ES-I3 (cell line): ENCODE measurements around the gene BSDC1.
A peak's percentile ranks its signal among the peaks of the same experiment; 100 is the strongest.

Experiments used
- H3K36me3 ChIP-seq: 2 replicates; pipeline ENCODE4 v1.6.1; 2013; ENCODE audit warnings: mild to moderate bottlenecking, low read length, control low read depth, moderate library complexity; ENCODE audit not compliant: insufficient read depth
- H3K4me1 ChIP-seq: 2 replicates; pipeline ENCODE4 v1.6.1; 2013; ENCODE audit warnings: mild to moderate bottlenecking, control low read depth, low read length; ENCODE audit not compliant: insufficient read depth
- H3K9ac ChIP-seq: 2 replicates; pipeline ENCODE4 v1.6.1; 2013; ENCODE audit warnings: low read depth, mild to moderate bottlenecking, low read length, moderate library complexity
- H3K9me3 ChIP-seq: 2 replicates; pipeline ENCODE4 v1.6.1; 2013; ENCODE audit warnings: mild to moderate bottlenecking, low read length, moderate library complexity; ENCODE audit not compliant: control insufficient read depth, insufficient read depth

The BSDC1 gene

DNA sequence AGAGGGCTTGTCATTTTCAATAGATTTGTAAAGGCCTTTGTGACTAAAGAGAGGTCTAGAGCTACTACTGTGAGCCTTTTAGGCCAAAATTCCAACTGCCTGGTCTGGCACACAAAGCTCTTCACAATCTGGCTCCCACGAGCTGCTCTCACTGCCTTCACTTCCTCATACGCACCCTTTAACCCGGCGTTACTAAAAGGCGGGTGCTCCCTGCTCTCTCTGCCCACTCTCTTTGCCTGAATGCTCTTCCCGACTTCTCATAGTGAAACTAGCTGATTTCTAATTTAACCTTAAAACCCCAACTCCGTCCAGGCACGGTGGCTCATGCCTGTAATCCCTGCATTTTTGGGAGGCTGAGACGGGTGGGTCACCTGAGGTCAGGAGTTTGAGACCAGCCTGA is 14.2 kb downstream of the BSDC1 start:
- Histone ChIP-seq H3K4me1 (no peaks in the 10 kb centered on the region), H3K36me3 (peaks cover 36% of the 10 kb centered on the region)

DNA sequence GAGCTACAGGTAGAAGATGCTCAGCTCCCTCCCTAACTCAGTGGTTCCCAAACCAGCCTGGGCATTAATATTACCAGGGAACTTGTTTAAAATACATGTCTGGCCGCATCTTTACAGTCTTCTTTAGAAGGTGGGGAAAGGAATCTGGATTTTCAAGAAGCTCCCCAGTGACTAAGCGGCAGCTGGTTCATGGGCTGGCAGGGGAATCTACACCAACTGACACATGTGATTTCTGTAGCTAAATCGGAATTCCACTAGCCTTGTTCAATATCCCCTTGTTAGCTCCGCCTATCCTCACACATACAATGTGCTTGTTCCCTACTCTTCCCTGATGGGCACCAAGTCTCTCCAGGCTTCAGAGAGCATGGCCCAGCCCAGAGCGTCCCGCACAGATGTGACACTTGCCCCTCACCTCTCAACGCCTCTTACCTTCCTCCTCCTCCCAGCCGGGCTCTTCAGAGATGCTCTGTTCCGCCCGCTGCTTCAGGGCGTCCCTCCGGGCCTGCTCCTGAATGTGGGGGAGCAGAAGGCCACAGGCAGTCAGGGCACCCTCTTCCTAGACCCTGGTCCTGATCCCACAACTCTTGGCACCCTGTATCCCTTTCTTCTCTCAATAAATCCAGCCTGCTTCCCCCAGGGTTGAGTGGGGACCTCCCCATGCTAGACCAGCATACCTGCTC is 16.6 kb downstream of the BSDC1 start:
- no peaks in the 10 kb centered on the region for H3K4me1 ChIP-seq
- H3K9ac ChIP-seq, result no peak overlapping the region
- peaks cover 43% of the 10 kb centered on the region for H3K36me3 ChIP-seq
- no peaks in the 10 kb centered on the region for H3K9me3 ChIP-seq

More for the DNA sequence above, 14.2 kb downstream of the BSDC1 start:
- Histone ChIP-seq H3K9ac (no peak overlapping the region), H3K9me3 (no peaks in the 10 kb centered on the region)

DNA sequence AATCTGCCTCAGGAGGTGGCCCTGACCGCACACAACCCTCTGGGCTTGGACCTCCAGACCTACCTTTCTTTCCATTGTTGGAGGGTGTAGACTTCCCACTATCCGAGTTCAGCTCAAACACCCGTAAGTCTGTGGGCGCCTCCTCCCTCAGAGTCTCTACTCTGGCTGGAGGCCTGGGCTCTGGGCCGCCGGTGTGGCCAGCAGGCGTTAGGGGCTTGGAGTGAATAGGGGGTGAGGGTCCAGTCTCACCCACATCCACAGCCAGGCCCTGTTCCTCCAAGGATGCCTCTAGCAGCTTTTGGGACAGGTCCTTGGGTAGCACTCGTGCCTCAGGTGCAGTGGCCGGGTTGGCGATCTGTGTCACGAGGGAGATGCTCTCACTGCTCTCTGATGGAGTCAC is 18.0 kb downstream of the BSDC1 start:
- Histone ChIP-seq H3K9me3 (no peaks in the 10 kb centered on the region), H3K36me3 (peaks cover 34% of the 10 kb centered on the region)

DNA sequence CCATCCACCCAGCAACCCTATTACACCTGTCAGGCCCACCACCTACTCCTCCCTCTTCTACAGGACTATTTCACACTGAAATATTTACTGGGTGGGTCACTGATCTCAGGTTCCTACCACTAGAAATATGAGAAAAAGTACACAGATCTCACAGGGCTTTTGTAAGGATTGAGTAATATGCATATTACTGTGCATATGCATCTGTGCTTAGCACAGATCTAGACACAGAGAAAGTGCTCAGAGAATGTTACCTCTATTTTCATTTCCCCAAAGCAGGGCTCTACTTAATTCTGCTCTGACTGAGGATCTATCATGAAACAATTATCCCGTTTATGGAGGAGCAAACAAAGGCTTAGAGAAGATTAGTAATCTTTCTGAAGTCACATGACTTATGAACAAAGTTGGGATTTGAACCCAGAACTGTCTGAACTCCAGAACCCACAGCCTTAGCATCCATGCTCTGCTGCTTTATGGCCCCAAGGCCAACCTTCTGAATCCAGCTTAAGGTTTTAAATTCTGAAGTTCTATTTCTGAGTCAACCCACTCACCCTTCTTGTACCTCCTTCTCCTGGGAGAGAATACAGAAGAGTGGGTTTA is 20.1 kb downstream of the BSDC1 start:
- Histone ChIP-seq H3K36me3 (peaks cover 30% of the 10 kb centered on the region), H3K4me1 (no peaks in the 10 kb centered on the region), H3K9ac (no peak overlapping the region), H3K9me3 (no peaks in the 10 kb centered on the region)

More for the DNA sequence above, 18.0 kb downstream of the BSDC1 start:
- Histone ChIP-seq H3K4me1 (no peaks in the 10 kb centered on the region), H3K9ac (no peak overlapping the region)

DNA sequence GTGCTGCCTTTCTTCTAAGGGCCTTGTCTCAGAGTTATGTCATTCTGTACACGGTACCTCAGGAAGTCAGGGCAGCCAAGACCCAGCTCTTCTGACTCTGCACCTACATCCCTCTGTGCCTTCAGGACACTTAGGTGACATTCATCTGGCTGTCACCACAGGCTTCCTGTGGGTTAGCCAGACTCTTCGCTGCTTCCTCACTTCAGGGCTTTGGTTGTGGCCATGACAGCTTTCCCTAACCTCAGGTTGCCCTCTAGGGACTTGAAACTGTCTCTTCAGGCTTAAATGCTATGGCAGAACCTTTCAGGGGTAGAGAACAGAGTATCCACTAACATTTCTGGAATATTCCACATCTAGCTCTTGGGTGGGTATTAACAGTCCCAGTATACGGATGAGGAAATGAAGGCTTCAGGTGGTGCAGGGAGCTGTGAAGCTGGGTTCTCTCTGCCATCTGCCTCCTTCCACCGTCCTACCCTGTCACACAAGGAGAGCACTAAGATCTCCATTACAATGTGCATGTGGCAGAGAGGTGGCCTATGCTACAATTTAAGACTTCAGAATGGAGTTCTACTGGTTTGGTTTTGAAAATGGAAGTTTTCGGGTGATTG is 22.0 kb downstream of the BSDC1 start:
- H3K36me3 ChIP-seq, result peaks cover 32% of the 10 kb centered on the region
- H3K4me1 ChIP-seq, result no peaks in the 10 kb centered on the region
- H3K9me3 ChIP-seq, result no peaks in the 10 kb centered on the region
- no peak overlapping the region for H3K9ac ChIP-seq

DNA sequence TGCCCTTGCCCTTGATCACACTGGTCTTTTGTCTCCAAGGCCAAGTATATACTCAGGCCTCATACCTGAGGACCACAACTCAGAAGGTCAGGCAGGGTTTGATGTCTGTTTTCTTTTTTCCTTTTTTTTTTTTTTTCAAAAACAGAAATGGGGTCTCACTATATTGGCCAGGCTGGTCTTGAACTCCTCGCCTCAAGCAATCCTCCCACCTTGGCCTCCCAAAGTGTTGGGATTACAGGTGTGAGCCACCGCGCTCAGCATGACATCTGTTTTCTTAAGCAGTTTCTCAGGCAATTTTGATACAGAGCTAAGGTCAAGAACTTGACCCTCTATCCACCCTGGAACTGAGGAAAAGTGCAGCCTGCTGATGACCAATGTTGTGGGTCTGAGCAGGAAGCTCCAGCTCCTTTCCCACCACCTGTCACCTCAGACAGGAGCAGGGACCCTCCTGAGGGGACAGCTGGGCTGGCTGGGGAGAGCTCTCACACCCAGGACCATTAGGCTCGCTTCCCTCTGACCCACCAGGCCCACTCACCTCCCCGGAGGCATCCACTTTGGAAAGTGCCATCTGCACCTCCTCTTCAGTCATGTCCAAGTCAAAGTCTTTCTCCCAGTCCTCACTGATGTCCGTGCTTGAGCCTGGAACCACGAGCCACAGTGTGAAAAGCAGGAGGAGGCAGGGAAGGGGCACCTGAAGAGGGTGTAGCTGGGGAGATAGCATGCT is 26.2 kb downstream of the BSDC1 start:
- Histone ChIP-seq H3K9me3 (no peaks in the 10 kb centered on the region), H3K36me3 (peaks cover 14% of the 10 kb centered on the region), H3K4me1 (no peaks in the 10 kb centered on the region), H3K9ac (no peak overlapping the region)

DNA sequence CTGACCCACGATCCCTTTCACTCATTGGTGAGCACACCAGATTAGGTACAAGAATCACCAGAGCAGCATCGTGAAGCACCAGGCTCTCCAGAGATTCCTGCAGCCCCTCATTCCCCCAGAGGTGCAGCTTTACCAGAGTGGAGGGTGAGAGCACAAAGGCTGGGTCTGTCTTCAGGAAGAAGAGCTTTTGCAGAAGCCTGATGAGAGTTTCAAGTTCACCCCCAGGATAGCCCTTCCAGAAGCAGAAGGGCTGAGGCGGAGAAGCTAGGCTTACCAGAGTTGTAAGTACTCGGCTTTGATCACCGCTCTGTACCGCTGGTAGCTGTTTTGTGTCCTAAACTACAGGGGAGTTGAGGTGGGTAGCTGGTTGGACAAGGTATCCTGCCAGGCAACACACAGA is 28.8 kb downstream of the BSDC1 start:
- peaks cover 12% of the 10 kb centered on the region for H3K36me3 ChIP-seq
- no peak overlapping the region for H3K9ac ChIP-seq
- H3K4me1 ChIP-seq, result no peaks in the 10 kb centered on the region; the same call in 1 of the 2 replicates
- no peaks in the 10 kb centered on the region for H3K9me3 ChIP-seq

DNA sequence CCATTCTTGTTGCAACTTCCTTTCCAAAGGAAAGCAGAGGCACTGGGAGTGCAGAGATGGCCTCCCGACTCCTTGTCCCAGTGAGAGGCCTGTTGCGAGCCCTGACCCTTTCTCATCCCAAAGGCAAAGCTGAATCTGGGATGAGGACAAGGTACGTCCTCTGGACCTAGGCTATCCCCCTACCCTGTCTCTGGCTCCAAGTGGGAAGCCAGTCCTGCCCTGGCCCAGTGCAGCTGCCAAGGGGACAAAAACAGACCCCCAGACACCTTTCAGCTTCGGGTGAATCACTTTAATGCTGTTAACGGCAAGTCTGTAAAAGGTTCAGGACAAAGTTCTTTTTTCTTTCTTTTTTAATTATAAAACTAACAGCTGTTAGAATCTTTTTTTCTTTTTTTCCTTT is 29.4 kb downstream of the BSDC1 start:
- Histone ChIP-seq H3K4me1 (no peaks in the 10 kb centered on the region; the same call in 1 of the 2 replicates), H3K36me3 (peaks cover 12% of the 10 kb centered on the region), H3K9ac (no peak overlapping the region), H3K9me3 (no peaks in the 10 kb centered on the region)

- Histone ChIP-seq H3K9me3 (no peaks in the 10 kb centered on the region; the same call in 1 of the 2 replicates), H3K36me3 (peaks cover 12% of the 10 kb centered on the region), H3K9ac (no peak overlapping the region), H3K4me1 (no peaks in the 10 kb centered on the region; the same call in 1 of the 2 replicates)
Observed at GRCh38 chr1:32363713-32364112, 30.5 kb downstream of the BSDC1 start.

GRCh38 chr1:32362474-32363313 is 31.5 kb downstream of the BSDC1 start, which contains the start of the genes FAM229A and TSSK3:
TSS of gene FAM229A (minus strand) at chr1:32362485. CDS start at chr1:32362091, 394 bp downstream.
TSS of gene TSSK3 (plus strand) at chr1:32362539. CDS start at chr1:32362702, 163 bp downstream.
- Histone ChIP-seq H3K9me3 (no peaks in the 10 kb centered on the region; the same call in 1 of the 2 replicates), H3K36me3 (peaks cover 4% of the 10 kb centered on the region; the same call in 1 of the 2 replicates), H3K4me1 (no peaks in the 10 kb centered on the region; the same call in 1 of the 2 replicates), H3K9ac (peak within 1 kb of the TSS; percentile 52)

GRCh38 chr1:32361674-32362473 is 32.4 kb downstream of the BSDC1 start:
- H3K4me1 ChIP-seq, result no peaks in the 10 kb centered on the region; the same call in 1 of the 2 replicates
- H3K36me3 ChIP-seq, result no peaks in the 10 kb centered on the region
- no peaks in the 10 kb centered on the region; the same call in 1 of the 2 replicates for H3K9me3 ChIP-seq
- peak overlapping the region; percentile 52 for H3K9ac ChIP-seq

GRCh38 chr1:32361308-32361673 is 33.0 kb downstream of the BSDC1 start:
- H3K4me1 ChIP-seq, result no peaks in the 10 kb centered on the region; the same call in 1 of the 2 replicates
- H3K9me3 ChIP-seq, result no peaks in the 10 kb centered on the region; the same call in 1 of the 2 replicates
- no peaks in the 10 kb centered on the region for H3K36me3 ChIP-seq
- H3K9ac ChIP-seq, result no peak overlapping the region; the same call in 1 of the 2 replicates

GRCh38 chr1:32358435-32358834 is 35.8 kb downstream of the BSDC1 start:
- Histone ChIP-seq H3K36me3 (no peaks in the 10 kb centered on the region), H3K9me3 (no peaks in the 10 kb centered on the region; the same call in 1 of the 2 replicates), H3K9ac (no peak overlapping the region), H3K4me1 (peaks cover 7% of the 10 kb centered on the region)
